Activated gamma-delta T cell treated with Interleukin-2 at 50 U/mL for 16 hours (primary cell): ENCODE results near the gene CCDC187.
"Not testable (repeated sequence)": the region's sequence is repeated elsewhere in the genome, so short reads cannot be mapped to it uniquely, and the experiment has no call there.

Experiments used
- DNase-seq: peaks from one replicate; pipeline ENCODE4 v3.0.0-alpha.2; 2020

The CCDC187 gene

DNA sequence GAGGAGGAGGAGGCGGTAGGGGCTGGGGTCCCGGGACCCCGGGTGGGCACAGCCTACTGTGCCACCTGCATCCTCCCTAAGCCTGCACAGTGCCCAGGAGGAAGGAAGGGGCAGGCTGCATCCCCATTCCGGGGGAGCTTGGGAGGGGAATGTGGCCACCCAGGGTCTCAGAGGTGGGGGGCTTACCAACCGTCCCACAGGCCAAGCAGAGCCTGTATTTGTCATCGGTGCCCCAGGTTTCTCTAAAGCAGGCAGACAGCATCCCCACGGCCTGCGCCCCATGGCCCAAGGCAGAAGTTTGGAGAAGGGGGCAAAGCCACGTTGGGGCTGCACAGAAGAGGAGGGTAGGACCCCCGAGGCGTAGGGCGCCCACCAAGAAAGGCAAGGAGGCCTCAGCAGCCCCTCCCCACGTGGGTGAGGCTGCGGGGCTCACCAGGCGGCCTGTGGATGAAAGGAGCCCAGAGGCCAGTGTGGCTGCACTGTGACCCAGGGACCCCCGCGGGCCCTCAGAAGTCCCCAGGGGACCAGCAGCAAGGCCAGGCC is 22.9 kb upstream of the CCDC187 start:
- no peak for DNase-seq

DNA sequence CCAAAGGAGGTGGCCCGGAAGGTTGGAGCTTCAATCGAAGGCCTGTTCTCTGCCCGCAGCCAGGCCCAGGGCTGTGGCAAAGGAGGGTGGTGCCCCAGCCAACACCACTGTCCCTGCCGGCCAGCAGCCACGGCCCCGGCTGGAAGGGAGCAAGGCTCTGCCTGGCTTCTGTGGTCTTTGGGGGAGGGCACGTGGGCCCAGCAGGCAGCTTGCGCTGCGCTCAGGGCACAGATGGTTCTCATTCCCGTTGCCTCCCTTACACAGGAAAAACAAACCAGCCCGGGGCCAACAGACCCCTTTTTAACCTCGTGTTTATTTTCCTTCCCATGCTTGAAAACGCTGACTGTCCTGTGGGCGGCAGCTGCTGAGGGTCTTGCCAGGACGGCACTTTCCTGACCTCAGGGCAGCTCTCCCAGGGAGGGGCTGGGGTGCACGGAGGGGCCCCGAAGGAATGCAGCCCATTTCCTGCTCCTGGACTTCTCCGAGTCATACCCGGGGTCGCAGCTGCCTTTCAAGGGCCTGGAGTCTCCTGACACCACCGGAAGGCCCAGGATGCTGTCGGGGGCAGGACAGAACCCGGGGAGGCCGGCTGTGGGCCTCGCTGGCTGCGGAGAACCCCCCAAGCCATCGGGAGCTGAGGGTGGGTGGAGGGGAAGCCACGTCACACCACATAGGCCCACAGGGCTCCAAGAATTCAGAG is 22.3 kb upstream of the CCDC187 start:
- DNase-seq: no peak

DNA sequence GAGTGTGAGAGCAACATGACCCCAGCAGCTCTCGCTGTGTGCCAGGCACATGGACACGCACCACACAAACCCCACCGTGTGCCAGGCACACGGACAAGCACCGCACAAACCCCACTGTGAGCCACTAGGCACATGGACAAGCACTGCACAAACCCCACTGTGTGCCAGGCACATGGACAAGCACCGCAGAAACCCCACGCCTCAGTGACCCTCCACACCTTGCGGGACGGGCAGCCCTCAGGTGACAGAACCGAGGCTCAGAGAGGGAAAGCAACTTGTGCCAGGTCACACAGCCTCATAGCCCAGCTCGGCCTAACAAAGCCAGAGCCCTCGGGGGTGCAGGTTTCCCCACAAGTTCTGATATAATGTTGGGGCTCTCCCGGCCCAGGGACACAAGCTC is 21.5 kb upstream of the CCDC187 start:
- DNase-seq: no peak

DNA sequence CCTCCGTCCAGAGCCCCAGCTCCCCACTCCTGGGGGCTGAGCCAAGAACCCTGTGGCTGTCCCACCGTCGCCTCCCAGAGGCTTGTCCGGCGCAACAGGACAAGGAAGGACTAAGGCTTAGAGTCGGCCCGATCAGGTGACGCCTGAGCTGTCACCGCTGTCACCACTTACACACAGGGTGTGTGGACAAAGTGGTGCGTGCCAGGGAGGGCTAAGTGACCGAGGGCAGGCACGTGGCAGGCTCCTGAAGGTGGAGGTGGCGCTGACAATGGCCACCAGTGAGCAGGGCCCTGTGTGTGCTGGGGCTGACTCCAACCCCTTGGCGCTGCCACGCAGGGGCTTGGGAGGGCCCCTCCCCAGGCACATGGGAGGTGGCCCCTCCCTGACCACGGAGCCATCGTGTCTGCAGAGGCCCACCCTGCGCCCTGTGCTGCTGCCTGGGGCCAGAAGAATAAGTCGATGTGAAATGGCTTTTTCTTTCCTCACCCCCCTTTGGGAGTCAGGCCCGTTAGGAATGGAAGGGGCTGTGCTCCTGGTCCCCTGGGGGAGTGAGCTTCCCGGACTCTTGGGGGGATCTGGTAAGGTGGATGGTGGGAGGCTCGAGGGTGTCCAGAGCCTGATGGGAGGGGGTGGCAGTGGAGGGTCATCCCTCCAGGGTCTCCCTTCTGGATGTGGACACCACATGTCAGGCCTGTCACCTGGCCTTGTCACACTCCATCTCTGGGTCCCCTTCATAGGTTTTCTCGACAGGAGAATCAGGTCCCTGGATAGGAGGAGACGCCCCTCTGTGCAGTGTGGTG is 20.8 kb upstream of the CCDC187 start:
- no peak for DNase-seq

DNA sequence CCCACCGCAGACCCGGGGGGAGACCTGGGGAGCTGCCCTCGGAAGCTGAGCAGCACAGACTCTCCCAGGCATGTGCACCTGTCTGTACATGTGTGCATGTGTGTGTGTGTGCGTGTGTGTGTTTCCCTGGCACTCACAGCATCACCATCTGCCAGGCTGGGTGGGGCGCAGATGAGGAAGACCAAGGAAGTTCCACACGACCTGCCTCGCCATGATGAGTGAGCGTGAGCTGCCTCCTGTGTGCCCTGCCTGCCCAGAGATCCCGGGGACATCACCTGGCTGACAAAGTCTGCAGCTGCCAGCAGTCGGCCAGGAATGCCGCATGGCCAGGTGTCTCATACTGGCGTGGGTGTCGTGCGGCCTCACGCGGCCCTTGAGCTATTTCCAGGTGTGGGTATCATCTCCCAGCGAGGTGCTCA is 19.5 kb upstream of the CCDC187 start:
- DNase-seq: no peak

DNA sequence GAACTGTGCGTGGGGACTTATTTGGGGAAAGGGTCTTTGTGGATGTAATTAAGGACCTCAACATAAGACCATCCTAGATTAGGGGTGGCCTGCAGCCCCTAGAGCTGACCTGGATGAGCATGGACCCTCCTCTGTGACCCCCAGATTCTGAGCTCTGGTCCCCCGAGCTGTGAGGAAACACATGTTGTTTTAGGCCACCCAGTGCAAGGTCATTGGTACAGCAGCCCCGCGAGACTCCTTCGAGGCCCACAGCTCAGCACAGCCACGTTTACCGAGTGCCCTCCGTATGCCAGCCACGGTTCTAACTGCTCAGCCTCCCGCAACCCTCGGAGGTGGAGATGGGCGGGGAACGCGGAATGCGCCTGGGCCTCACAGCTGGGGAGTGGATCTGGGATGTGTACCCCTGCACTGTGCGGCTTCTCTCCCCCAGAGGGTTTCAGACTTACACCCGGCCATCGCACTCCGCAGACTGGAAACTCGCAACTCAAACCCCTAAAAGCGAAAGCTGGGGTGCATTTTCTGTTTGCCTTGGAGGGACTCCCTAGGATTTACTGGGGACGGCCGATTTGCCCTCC is 18.9 kb upstream of the CCDC187 start:
- DNase-seq: no peak

DNA sequence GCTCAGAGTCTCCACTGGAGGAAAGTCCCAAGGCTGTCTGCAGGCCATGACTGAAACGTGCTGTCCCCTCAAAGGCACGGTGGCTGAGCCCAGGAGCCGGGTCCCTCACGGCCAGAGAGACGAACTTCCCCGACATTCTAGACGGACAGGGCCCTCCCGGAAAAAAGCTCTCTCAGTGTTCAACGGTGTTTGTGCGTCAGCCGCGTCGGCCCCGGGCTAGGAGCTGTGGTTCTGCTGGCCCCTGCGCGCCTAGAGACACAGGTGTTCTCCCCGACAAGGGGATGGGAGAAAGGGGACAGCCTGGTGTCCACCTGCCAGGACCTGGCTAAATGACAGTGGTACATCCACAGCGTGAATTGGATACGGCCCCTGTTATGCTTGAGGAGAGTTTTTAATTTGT is 17.7 kb upstream of the CCDC187 start:
- DNase-seq: no peak

DNA sequence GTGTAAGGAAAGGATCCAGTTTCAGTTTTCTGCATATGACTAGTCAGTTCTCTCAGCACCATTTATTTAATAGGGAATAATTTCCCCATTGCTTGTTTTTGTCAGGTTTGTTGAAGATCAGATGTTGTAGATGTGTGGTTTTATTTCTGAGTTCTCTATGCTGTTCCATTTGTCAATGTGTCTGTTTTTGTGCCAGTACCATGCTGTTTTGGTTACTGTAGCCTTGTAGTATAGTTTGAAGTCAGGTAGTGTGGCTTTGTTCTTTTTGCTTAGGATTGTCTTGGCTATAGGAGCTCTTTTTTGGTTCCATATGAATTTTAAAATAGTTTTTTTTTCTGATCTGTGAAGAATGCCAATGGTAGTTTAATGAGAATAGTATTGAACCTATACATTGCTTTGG is 17.1 kb upstream of the CCDC187 start:
- not testable (repeated sequence) for DNase-seq

DNA sequence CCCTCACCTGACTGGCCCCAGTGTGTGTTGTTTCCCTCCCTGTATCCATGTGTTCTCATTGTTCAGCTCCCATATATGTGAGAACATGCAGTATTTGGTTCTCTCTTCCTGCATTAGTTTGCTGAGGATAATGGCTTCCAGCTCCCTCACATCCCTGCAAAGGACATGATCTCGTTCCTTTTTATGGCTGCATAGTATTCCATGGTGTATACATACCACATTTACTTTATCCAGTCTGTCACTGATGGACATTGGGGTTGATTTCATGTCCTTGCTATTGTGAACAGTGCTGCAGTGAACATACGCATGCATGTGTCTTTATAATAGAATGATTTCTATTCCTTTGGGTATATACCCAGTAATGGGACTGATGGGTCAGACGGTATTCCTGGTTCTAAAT is 16.1 kb upstream of the CCDC187 start:
- DNase-seq: not testable (repeated sequence)

DNA sequence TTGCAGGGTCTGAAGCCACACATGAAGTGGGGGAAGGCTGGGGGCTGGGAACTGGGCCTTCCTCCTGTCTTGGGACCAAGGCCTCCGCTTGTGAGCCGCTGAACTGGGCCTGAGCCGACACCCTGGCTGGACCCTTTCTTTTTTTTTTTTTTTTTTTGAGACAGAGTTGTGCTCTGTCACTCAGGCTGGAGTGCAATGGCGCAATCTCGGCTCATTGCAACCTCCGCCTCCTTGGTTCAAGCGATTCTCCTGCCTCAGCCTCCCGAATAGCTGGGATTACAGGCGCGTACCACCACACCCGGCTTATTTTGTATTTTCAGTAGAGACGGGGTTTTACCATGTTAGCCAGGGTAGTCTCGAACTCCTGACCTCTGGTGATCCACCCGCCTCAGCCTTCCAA is 15.3 kb upstream of the CCDC187 start:
- DNase-seq: not testable (repeated sequence)

DNA sequence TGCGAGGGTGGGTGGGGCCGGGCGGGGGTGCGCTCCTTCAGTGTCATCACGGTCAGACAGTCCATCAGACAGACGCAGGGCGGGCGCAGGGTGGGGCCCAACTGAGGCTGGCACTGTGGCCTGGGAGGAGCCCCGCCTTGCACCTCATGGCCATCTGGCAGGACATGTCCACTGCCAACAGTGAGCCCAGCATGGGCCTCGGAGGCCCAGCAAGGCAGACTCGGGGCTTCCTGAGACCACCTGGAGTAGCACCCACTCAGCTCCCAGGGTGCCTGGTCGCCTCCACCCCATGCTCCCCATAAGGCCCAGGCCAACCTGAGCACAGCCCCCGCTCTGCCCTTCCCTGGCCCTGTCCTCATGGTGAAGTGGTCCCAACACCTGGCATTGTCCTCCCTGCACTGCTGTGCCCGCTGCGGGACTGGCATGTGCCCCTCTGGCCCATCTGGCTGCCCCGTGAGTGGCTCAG is 14.9 kb upstream of the CCDC187 start:
- no peak for DNase-seq

DNA sequence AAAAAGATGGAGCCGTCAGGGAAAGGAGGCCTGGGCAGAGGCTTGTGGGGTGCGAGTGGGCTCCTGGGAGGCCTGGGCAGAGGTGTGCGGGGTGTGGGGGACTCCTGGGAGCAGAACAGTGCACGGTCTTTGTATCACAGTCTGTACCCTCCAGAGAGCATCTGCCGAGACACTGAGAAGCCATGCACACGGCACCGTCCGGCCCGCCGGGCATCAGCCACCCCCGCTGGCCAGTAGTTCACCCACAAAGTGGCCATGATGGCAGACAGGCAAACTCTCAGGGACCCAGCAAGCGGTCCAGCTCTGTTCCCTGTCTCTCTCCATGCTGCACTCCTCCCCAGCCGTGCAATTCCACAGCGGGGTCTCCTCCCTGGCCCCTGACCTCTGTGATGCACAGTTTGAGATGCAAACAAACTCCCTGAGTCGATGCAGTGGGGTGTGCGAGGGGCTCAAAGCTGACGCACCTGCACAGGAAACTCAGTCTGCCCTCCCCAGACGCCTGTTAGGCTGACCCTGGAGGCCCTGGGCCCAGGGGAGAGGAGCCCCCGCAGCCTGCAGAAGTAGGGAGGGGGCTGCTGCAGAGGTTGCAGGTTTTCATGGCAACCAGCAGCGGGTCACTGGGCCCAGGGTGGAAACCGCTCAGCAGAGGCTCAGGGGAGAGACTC is 14.3 kb upstream of the CCDC187 start:
- DNase-seq: no peak

DNA sequence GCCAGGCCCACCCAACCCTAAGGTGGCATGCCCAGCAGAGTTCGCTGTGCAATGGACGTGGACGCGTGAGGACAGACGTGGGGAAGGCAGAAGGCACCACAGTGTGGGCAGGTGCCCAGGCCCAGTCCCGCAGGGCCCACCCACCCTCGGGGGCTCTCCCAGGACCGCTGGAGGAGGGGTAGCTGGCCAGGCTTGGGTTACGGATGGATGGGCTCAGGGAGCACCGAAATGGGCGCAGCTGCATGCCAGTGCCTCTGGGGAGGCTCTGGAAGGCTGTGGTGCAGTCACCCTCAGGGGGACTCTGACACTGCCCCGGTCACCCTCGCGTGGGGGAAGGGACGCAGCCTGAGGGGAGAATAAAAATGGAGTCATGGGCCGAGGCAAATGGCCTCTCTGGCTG is 13.8 kb upstream of the CCDC187 start:
- DNase-seq: no peak

DNA sequence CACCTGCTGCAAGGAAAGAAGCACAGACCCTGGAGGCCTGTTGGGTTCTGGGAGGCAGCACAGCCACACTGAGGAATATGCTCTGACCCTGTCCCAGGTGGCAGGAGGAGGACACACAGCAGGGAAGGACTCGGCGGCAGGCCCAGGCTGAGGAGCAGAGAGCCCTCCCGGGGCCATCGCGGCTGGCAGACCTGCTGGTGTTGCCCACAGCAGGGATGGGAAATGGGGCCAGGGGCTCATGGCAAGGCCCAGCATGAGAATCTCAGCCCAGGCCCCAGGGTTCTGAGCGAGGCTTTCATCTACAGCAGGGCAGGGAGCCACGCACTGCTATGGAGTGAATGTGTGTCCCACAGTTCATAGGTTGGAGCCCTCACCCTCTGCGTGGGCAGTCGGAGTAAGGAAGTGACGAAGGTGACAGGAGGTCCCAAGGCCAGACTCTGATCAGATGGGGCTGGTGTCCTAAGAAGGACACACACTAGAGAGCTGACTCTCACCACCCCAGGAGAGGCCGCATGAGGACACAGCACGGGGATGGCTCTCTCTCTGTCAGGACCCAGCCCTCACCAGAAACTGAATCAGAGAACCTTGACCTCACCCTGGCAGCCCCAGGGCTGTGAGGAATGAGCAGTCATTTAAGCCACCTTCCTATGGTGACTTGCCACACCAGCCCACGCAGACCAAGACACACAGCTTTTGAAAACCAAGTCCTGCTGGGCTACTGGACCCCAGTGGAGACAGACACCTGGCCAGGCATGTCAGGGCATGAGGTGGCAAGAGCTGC is 13.2 kb upstream of the CCDC187 start:
- no peak for DNase-seq

DNA sequence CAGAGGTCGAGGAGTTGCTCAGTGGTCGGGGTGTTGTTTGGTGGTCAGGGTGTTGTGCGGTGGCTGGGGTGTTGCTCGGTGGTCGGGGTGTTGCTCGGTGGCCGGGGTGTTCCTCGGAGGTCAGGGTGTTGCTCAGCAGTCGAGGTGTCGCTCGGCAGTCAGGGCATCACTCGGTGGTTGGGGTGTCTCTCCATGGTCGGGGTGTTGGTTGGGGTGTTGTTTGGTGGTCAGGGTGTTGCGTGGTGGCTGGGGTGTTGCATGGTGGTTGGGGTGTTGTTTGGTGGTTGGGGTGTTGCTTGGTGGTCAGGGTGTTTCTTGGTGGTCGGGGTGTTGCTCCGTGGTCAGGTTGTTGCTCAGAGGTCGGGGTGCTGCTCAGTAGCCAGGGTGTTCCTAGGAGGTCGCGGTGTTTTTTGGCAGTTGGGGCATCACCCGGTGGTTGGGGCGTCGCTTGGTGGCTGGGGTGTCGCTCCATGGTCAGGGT is 12.4 kb upstream of the CCDC187 start:
- DNase-seq: peak; percentile 43

DNA sequence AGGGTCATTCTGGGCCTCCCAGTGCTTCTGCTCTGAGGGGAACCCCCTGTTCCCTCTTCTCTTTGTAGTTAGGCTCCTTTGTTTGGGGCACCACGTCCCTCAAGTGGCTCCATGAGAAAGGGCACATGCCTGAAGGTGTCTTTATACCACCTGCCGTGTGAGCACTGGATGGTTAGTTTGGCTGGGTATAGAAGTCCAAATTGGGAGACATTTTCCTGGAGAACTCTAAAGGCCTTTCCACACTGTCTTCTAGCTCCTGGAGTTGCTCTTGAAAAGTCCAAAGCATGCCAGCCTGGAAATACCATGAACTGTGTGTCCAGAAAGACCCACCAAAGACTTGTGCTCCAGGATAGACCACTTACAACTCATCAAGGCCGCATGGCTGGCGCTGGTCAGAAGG is 11.1 kb upstream of the CCDC187 start:
- no peak for DNase-seq

DNA sequence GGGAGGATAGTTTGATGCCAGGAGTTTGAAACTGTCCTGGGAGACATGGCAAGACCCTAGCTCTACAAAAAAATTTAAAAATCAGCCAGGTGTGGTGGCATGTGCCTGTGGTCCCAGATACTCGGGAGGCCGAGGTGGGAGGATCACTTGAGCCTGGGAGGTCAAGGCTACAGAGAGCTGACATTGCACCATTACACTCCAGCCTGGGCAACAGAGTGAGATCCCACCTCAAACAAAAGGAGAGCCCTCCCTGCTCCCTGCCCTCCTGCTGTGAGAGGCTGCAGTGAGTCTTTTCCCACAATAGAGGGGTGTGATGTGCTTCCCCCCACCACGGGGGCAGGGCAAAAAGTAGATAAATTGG is 10.1 kb upstream of the CCDC187 start:
- no peak for DNase-seq

DNA sequence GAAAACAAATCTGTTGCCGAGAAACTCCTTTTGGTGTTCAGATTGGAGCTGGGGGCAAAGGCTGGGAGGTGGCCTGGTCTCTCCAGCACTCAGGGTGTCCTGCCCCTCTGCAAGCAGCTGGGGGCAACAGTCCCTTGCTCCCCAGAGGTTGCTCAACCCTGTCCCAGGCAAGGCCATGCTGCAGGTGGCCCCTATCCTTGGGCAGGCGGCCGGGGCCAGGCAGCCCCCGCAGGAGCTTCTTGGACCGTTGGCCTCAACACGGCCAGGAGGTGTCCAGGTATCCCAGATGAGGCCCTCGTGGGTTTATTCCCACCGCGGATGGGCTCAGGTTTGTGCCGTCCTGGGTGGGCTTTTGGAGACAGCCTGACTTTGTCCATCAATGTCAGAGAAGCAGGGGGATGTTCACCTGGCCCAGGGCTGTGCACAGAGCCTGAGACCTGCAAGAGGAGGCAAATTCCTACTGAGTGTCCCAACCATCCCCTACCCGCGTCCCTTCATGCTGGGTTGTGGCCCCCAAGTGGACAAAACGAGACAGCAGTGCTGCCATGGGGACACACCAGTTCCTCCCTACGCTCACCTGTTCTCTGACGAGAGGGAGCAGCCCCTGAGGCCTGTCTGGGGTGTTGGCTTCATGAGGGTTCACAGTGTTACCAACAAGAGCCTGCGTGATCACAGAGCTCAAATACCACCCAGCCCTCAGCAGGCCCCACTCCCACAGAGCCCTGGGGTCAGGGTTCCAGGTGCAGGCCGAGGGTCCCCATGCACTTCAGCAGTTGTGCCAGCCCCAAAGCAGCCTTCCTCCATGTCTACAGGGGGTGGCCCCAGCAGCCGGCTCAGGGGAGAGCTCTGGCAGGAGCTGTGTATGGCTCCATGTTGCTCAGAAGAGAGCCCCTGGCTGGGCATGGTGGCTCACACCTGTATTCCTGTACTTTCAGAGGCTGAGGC is 9.5 kb upstream of the CCDC187 start:
- DNase-seq: no peak

DNA sequence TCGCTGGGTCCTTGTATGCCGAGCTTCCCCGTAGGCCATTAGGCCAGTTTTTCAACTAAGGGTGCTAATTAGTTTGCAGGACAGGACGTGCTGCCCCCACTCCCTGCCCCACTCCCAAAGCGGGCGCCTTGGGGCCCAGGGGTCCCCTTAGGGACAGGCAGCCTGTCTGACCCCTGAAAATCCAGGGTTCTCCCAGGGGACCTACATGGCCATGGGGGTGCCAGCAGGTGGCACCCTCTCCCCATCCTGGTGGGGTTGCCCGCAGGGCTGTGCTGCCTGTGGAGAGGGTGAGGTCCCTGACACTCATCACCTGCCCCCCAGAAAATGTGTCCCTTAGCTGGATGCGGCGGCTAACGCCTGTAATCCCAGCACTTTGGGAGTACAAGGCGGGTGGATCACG is 8.5 kb upstream of the CCDC187 start:
- peak; percentile 33 for DNase-seq

DNA sequence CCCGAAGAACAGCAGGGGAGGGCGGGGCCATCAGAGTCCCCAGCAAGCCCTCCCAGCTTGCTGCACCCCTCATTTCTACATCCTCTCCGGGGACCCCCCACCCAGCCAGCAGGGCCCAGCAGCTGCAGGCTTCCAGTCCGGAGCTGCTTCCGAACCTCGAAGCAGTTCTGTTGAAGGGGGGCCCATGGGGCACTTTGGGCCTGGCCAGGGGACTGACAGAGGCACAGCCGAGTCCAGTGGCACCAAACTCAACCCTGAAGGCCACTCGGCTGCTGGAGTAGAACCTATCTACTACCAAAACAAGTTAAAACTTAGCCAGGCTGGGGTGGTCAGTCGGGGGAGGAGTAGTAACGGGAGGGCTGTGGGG is 8.1 kb upstream of the CCDC187 start:
- DNase-seq: no peak
